A673 (cell line): ENCODE results near the gene SLC22A12. TPM values are rescaled to one million over a fixed set of nuclear protein-coding genes. Genes with fewer than 3 reads are reported as not detected.

ENCODE experiments used
- BruUV-seq: library from RNA; stranded (reverse); fragments of 400-500 nt; replicated peaks from 2 replicates; lab custom pipeline; 2021; lab: Mats Ljungman, UMichigan
- CTCF ChIA-PET: fragments of 300-600 bp; sonication (Branson Sonifier 250); formaldehyde crosslinking; loops from one replicate; lab custom pipeline; 2022; ENCODE audit warnings: antibody characterized with exemption; lab: Charles Lee
- POLR2A ChIA-PET: fragments of 300-600 bp; sonication (Branson Sonifier 250); formaldehyde crosslinking; loops from one replicate; lab custom pipeline; 2022; ENCODE audit warnings: antibody characterized with exemption; ENCODE audit not compliant: low non-redundant PET; lab: Charles Lee
- DNase-seq: peaks from one replicate; pipeline ENCODE4 v3.0.0-alpha.2; 2015; ENCODE audit warnings: low spot score
- H3K27ac ChIP-seq: fragments of 200-600 bp; sonication (generic); 2 replicates; pipeline ENCODE4 v1.5.1; 2016; ENCODE audit warnings: mixed run types, low read depth, mild to moderate bottlenecking, mixed read lengths, antibody characterized with exemption, low read length; ENCODE audit not compliant: poor library complexity, severe bottlenecking
- H3K27me3 ChIP-seq: fragments of 200-600 bp; sonication (generic); replicated peaks from 2 replicates; pipeline ENCODE4 v1.6.1; 2017; ENCODE audit warnings: mixed run types, low read depth, mild to moderate bottlenecking, mixed read lengths, antibody characterized with exemption, low read length; ENCODE audit not compliant: insufficient read depth, poor library complexity
- H3K36me3 ChIP-seq: fragments of 200-600 bp; sonication (generic); 2 replicates; pipeline ENCODE4 v1.6.1; 2016; ENCODE audit warnings: mixed run types, mild to moderate bottlenecking, mixed read lengths, antibody characterized with exemption, low read length; ENCODE audit not compliant: insufficient read depth, poor library complexity, severe bottlenecking
- H3K4me1 ChIP-seq: fragments of 200-600 bp; sonication (generic); 2 replicates; pipeline ENCODE4 v1.6.1; 2017; ENCODE audit warnings: mixed run types, mild to moderate bottlenecking, mixed read lengths, antibody characterized with exemption, low read length; ENCODE audit not compliant: insufficient read depth, poor library complexity, severe bottlenecking
- H3K4me3 ChIP-seq: fragments of 200-600 bp; sonication (generic); 2 replicates; pipeline ENCODE4 v1.5.1; 2016; ENCODE audit warnings: low read depth, mixed run types, mild to moderate bottlenecking, mixed read lengths, low read length; ENCODE audit not compliant: poor library complexity, severe bottlenecking
- H3K9me3 ChIP-seq: fragments of 200-600 bp; sonication (generic); 2 replicates; pipeline ENCODE4 v1.6.1; 2016; ENCODE audit warnings: mixed run types, low read depth, mild to moderate bottlenecking, mixed read lengths, antibody characterized with exemption, low read length; ENCODE audit not compliant: poor library complexity, severe bottlenecking
- CTCF ChIP-seq: fragments of 300-800, 200-600 bp; sonication (generic); conservative IDR thresholded peaks from 2 replicates; pipeline ENCODE4 v1.5.1; 2017; ENCODE audit warnings: low read depth, mild to moderate bottlenecking, antibody characterized with exemption, low read length, moderate library complexity, mixed read lengths
- EZH2 ChIP-seq: fragments of 200-600 bp; sonication (generic); IDR thresholded peaks from 2 replicates; pipeline ENCODE4 v1.6.1; 2017; ENCODE audit warnings: borderline replicate concordance, low read depth, mild to moderate bottlenecking, mixed read lengths, antibody characterized with exemption, low read length; ENCODE audit not compliant: poor library complexity, severe bottlenecking
- intact Hi-C: fragments of 100-400 bp; cut with micrococcal nuclease; formaldehyde crosslinking; loops from one replicate; pipeline ENCODE4 v1.10.0; 2022; ENCODE audit not compliant: unreplicated experiment
- total RNA-seq: library from RNA; stranded (reverse); gene quantifications from 2 replicates; pipeline ENCODE4 v1.2.3, GENCODE V29; 2021

Gene SLC22A12
- total RNA-seq, 1 experiment from 2014 or later = not detected

DNA sequence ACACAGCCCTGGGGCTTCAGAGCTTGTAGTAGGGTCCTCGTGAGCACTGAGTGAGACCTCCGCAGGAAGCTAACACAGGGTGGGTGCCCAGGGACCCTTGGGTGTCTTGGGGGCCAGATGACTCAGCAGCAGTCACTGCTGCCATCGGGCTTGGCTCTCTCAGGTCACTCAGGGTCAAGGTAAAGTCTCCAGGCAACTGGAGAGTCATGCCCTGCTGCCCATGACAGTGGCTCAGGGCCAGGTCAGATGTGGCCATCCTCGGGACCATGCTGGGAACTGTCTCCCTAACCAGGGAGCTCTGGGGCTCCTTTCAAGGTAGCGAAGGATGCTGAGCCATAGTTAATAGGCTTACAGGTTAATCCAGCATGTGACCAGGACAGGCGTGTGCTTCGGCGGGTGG is 44.4 kb upstream of the SLC22A12 start:
- ChIA-PET CTCF (no interaction called here), POLR2A (no interaction called here)
- TF ChIP-seq CTCF = no peak
- no peak for TF ChIP-seq EZH2
- no peaks in the 10 kb centered on the region for H3K4me1 ChIP-seq
- H3K27ac ChIP-seq = no peak overlapping the region
- no peaks in the 10 kb centered on the region for H3K27me3 ChIP-seq
- DNase-seq = no peak
- intact Hi-C loops = no loop called here
- no peak overlapping the region for H3K4me3 ChIP-seq
- H3K36me3 ChIP-seq = no peaks in the 10 kb centered on the region
- no peaks in the 10 kb centered on the region for H3K9me3 ChIP-seq
- no TSS peak for BruUV-seq

DNA sequence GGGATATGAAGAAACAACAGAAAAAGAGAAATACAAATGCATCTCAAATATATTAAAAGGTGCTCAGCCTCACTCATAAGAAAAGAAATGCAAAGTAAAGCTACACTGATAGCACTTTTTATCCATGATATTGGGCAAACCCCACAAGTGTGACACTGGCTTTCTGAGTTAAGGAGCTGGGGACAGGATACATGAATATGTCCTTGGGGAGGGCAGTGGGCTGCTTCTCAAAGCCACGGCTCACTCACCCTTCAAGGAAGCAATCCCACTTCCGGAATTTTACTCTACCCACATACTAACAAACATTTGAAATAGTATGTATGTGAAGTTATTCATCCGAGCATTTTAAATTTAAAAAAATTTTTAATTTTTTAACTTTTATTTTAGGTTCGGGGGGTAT is 41.1 kb upstream of the SLC22A12 start:
- Histone ChIP-seq H3K4me3 (no peak overlapping the region), H3K27ac (no peak overlapping the region), H3K9me3 (no peaks in the 10 kb centered on the region), H3K4me1 (no peaks in the 10 kb centered on the region), H3K36me3 (no peaks in the 10 kb centered on the region), H3K27me3 (no peaks in the 10 kb centered on the region)
- DNase-seq = no peak
- BruUV-seq = no TSS peak
- POLR2A ChIA-PET = no interaction called here
- TF ChIP-seq EZH2 = no peak
- TF ChIP-seq CTCF = no peak
- CTCF ChIA-PET = no interaction called here
- intact Hi-C loops = no loop called here

GRCh38 chr11:64553554-64554201 is 37.3 kb upstream of the SLC22A12 start:
- TF ChIP-seq EZH2 (no peak), CTCF (peak; percentile 99)
- ChIA-PET POLR2A (no interaction called here), CTCF (interaction anchor here (0.6 to 1.4 kb wide), 4 partner anchors 11 to 130 kb away, joined by 3 to 6 read pairs (median 4); no protein-coding TSS in a partner anchor)
- no peak overlapping the region for H3K4me3 ChIP-seq
- H3K9me3 ChIP-seq = no peaks in the 10 kb centered on the region
- intact Hi-C loops = loop anchor here (1.0 kb wide), 2 partner anchors 96 to 100 kb away; no protein-coding TSS in a partner anchor
- H3K36me3 ChIP-seq = no peaks in the 10 kb centered on the region
- no peak overlapping the region for H3K27ac ChIP-seq
- BruUV-seq = no TSS peak
- DNase-seq = peak; percentile 52
- H3K4me1 ChIP-seq = no peaks in the 10 kb centered on the region
- no peaks in the 10 kb centered on the region for H3K27me3 ChIP-seq
